Ramos (cell line): ENCODE results near the gene LGI1.

ENCODE experiments used
- in situ Hi-C: fragments of 300-500 bp; cut with MboI; formaldehyde crosslinking; loops from one replicate; pipeline ENCODE4 v1.14.3; 2022; ENCODE audit warnings: low sequenced_read_pairs; ENCODE audit not compliant: unreplicated experiment

Gene LGI1

GRCh38 chr10:93838278-93838677 is 80.5 kb downstream of the LGI1 start:
- in situ Hi-C loops = no loop called here

GRCh38 chr10:93841961-93842360 is 84.2 kb downstream of the LGI1 start:
- in situ Hi-C loops = no loop called here

GRCh38 chr10:93844979-93845626 is 87.4 kb downstream of the LGI1 start:
- in situ Hi-C loops = no loop called here
